Smooth muscle cell (in vitro differentiated cells): ENCODE measurements around the gene FNTB. TPM values are rescaled to one million over a fixed set of nuclear protein-coding genes. Genes with fewer than 3 reads are reported as not detected.

Source experiments
- DNase-seq: peaks from one replicate; lab custom pipeline; 2025; ENCODE audit not compliant: unreplicated experiment; lab: John Stamatoyannopoulos, UW
- H2AFZ ChIP-seq: fragments of 200-600 bp; sonication (generic); 2 replicates; pipeline ENCODE4 v1.6.0; 2016; ENCODE audit warnings: antibody characterized with exemption, low read depth, mild to moderate bottlenecking
- H3F3A ChIP-seq: fragments of 200-600 bp; sonication (generic); 2 replicates; pipeline ENCODE4 v1.6.0; 2017; ENCODE audit warnings: antibody characterized with exemption, low read depth
- H3K27ac ChIP-seq: fragments of 200-600 bp; sonication (generic); 2 replicates; pipeline ENCODE4 v1.5.1; 2016; ENCODE audit warnings: low read depth, mild to moderate bottlenecking
- H3K27me3 ChIP-seq: fragments of 200-600 bp; sonication (generic); 2 replicates; pipeline ENCODE4 v1.6.1; 2016; ENCODE audit warnings: low read depth, mild to moderate bottlenecking
- H3K36me3 ChIP-seq: fragments of 200-600 bp; sonication (generic); 2 replicates; pipeline ENCODE4 v1.5.1; 2016; ENCODE audit warnings: low read depth
- H3K4me1 ChIP-seq: fragments of 200-600 bp; sonication (generic); 2 replicates; pipeline ENCODE4 v1.5.1; 2016; ENCODE audit warnings: low read depth
- H3K4me2 ChIP-seq: fragments of 200-600 bp; sonication (generic); 2 replicates; pipeline ENCODE4 v1.6.0; 2016; ENCODE audit warnings: mild to moderate bottlenecking
- H3K4me3 ChIP-seq: fragments of 200-600 bp; sonication (generic); 2 replicates; pipeline ENCODE4 v1.5.1; 2016; ENCODE audit warnings: mild to moderate bottlenecking
- H3K79me2 ChIP-seq: fragments of 200-600 bp; sonication (generic); 2 replicates; pipeline ENCODE4 v1.6.0; 2016; ENCODE audit warnings: low read depth, mild to moderate bottlenecking
- H3K9ac ChIP-seq: fragments of 200-600 bp; sonication (generic); 2 replicates; pipeline ENCODE4 v1.6.0; 2016; ENCODE audit warnings: low read depth
- H3K9me3 ChIP-seq: fragments of 200-600 bp; sonication (generic); replicated peaks from 2 replicates; pipeline ENCODE4 v1.5.1; 2016; ENCODE audit warnings: low read depth
- H4K20me1 ChIP-seq: fragments of 200-600 bp; sonication (generic); 2 replicates; pipeline ENCODE4 v1.6.0; 2016; ENCODE audit warnings: low read depth
- WGBS: methylation state at CpG from one replicate; pipeline ENCODE4 v1.1.7; 2016; ENCODE audit warnings: low lambda C conversion rate; 5-methylcytosine and 5-hydroxymethylcytosine counted together
- polyA plus RNA-seq: library from polyadenylated mRNA; unstranded; fragments of >200 nt; fragmentation: Nextera tagmentation; extraction: Ambion mirVana; gene quantifications from 2 replicates; pipeline ENCODE4 v1.2.1, GENCODE V29; 2016
- total RNA-seq: library from RNA; depleted of rRNA; stranded (reverse); fragments of >200 nt; gene quantifications from 2 replicates; pipeline ENCODE4 v1.2.3, GENCODE V29; 2014
- TF ChIP-seq, protein P1 (sequence below): fragments of 200-600 bp; sonication (generic); IDR thresholded peaks from 2 replicates; pipeline ENCODE4 v1.5.1; 2017; ENCODE audit warnings: borderline replicate concordance, mild to moderate bottlenecking, antibody characterized with exemption; ENCODE audit not compliant: insufficient read depth, poor library complexity, severe bottlenecking

FNTB gene
- total and polyA plus RNA-seq, 2 experiments from 2014 or later = 9.3 to 16.3 TPM

DNA sequence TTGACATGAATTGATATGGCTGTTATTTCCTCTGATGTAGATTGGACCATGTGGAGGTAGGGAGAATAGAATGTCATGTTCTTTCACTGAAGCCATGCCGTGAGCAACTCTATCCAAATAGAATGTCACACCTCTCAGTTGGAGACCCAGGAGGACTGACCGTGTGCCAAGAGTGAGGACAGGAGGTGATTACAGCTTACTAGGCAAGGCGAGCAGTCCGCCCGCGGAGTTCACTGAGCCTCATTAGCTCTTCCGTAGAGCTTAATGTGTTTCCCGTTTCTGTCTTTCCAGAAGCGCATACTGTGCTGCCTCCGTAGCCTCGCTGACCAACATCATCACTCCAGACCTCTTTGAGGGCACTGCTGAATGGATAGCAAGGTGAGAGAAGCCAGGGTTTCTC, 45.6 kb downstream of the FNTB start:
- TF ChIP-seq, protein P1, sequence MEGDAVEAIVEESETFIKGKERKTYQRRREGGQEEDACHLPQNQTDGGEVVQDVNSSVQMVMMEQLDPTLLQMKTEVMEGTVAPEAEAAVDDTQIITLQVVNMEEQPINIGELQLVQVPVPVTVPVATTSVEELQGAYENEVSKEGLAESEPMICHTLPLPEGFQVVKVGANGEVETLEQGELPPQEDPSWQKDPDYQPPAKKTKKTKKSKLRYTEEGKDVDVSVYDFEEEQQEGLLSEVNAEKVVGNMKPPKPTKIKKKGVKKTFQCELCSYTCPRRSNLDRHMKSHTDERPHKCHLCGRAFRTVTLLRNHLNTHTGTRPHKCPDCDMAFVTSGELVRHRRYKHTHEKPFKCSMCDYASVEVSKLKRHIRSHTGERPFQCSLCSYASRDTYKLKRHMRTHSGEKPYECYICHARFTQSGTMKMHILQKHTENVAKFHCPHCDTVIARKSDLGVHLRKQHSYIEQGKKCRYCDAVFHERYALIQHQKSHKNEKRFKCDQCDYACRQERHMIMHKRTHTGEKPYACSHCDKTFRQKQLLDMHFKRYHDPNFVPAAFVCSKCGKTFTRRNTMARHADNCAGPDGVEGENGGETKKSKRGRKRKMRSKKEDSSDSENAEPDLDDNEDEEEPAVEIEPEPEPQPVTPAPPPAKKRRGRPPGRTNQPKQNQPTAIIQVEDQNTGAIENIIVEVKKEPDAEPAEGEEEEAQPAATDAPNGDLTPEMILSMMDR = no peak
- no peak overlapping the region for H3K9ac ChIP-seq
- no peaks in the 10 kb centered on the region for H3K4me1 ChIP-seq
- 97% methylated on average over 11 of the region's 11 CpGs for WGBS
- H2AFZ ChIP-seq = no peak overlapping the region
- no peaks in the 10 kb centered on the region for H3K79me2 ChIP-seq
- no peaks in the 10 kb centered on the region for H3F3A ChIP-seq
- H4K20me1 ChIP-seq = no peaks in the 10 kb centered on the region
- no peak overlapping the region for H3K27ac ChIP-seq
- H3K4me2 ChIP-seq = no peak overlapping the region
- DNase-seq = no peak
- peaks cover 11% of the 10 kb centered on the region for H3K36me3 ChIP-seq
- no peaks in the 10 kb centered on the region for H3K9me3 ChIP-seq
- H3K4me3 ChIP-seq = no peak overlapping the region
- no peaks in the 10 kb centered on the region for H3K27me3 ChIP-seq

GRCh38 chr14:65033181-65033580, 46.5 kb downstream of the FNTB start:
- no peaks in the 10 kb centered on the region for H3K4me1 ChIP-seq
- H3K9ac ChIP-seq = no peak overlapping the region
- no peaks in the 10 kb centered on the region for H3K27me3 ChIP-seq
- H4K20me1 ChIP-seq = no peaks in the 10 kb centered on the region
- H3K27ac ChIP-seq = no peak overlapping the region
- DNase-seq = no peak
- no peaks in the 10 kb centered on the region for H3F3A ChIP-seq
- WGBS = 94% methylated on average over 3 of the region's 3 CpGs
- TF ChIP-seq, protein P1 = no peak
- no peak overlapping the region for H3K4me3 ChIP-seq
- no peaks in the 10 kb centered on the region for H3K79me2 ChIP-seq
- H2AFZ ChIP-seq = no peak overlapping the region
- no peak overlapping the region for H3K4me2 ChIP-seq
- no peaks in the 10 kb centered on the region for H3K9me3 ChIP-seq
- H3K36me3 ChIP-seq = peaks cover 11% of the 10 kb centered on the region

DNA sequence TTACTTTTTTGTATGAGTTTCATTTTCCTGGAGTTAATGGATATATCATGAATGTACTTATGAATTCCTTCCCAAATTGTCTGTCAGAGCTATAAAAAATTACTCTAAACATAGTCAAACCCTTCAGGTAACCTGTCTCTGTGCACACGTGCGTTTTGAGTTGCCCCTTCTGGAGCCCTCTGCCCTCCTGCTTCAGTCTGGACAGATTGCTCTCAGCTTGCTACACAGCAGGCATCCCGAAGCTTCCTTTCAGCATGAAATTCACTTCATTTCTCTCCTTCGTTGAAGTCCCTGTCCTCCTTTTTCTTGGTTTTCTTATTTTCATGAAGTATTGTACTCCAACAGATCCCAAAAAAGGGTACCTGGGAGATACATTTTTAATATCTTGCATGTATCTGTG, 47.3 kb downstream of the FNTB start:
- H3K9ac ChIP-seq = no peak overlapping the region
- TF ChIP-seq, protein P1 = no peak
- H3K79me2 ChIP-seq = no peaks in the 10 kb centered on the region
- peaks cover 11% of the 10 kb centered on the region for H3K36me3 ChIP-seq
- no peak overlapping the region for H3K4me2 ChIP-seq
- no peak overlapping the region for H2AFZ ChIP-seq
- no peak for DNase-seq
- H3K9me3 ChIP-seq = no peaks in the 10 kb centered on the region
- H3F3A ChIP-seq = peaks cover 5% of the 10 kb centered on the region
- H3K4me3 ChIP-seq = no peak overlapping the region
- WGBS = 97% methylated on average over 4 of the region's 4 CpGs
- H3K27ac ChIP-seq = no peak overlapping the region
- H4K20me1 ChIP-seq = no peaks in the 10 kb centered on the region
- H3K4me1 ChIP-seq = peaks cover 7% of the 10 kb centered on the region
- H3K27me3 ChIP-seq = no peaks in the 10 kb centered on the region

DNA sequence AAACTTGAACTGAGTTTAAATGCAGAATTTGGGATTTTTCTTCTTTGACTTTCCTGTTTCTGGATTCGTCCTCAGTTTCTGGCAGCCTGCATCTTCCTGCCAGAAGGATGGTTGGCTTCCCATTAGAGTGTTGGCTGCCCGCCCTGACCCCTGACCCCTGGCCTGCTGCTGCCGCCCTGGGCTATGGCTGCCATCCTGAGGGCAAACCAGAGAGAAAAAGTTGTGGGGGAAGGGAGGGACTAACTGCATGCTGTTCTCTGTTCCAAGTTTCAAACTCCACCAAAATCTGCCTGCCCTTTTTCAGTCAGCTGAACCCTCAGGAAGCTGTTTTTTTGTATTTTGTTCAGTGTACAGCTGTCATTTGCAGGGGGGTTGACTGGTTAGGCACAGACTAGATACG, 48.4 kb downstream of the FNTB start:
- H3F3A ChIP-seq = peaks cover 5% of the 10 kb centered on the region
- peaks cover 9% of the 10 kb centered on the region for H3K4me1 ChIP-seq
- H3K36me3 ChIP-seq = peaks cover 11% of the 10 kb centered on the region
- no peaks in the 10 kb centered on the region for H4K20me1 ChIP-seq
- H3K79me2 ChIP-seq = no peaks in the 10 kb centered on the region
- H3K27ac ChIP-seq = no peak overlapping the region
- no peaks in the 10 kb centered on the region for H3K9me3 ChIP-seq
- H3K27me3 ChIP-seq = no peaks in the 10 kb centered on the region
- TF ChIP-seq, protein P1 = no peak
- H3K9ac ChIP-seq = no peak overlapping the region
- WGBS = 94% methylated on average over 4 of the region's 4 CpGs
- H3K4me2 ChIP-seq = no peak overlapping the region
- DNase-seq = no peak
- H3K4me3 ChIP-seq = no peak overlapping the region
- H2AFZ ChIP-seq = no peak overlapping the region
